HCT116 (cell line): Measurements from ENCODE around the gene NTN4. TPM values are rescaled to one million over a fixed set of nuclear protein-coding genes. Genes with fewer than 3 reads are reported as not detected.

Experiments
- ATAC-seq: fragments of 200-7000 bp; cut with Tn5 transposase; 2 replicates; pipeline ENCODE4 v1.9.1; 2020; ENCODE audit warnings: mild to moderate bottlenecking, moderate library complexity
- BruUV-seq: library from RNA; stranded (reverse); fragments of 400-500 nt; replicated peaks from 2 replicates; lab custom pipeline; 2021; lab: Mats Ljungman, UMichigan
- CTCF ChIA-PET: fragments of 300-600 bp; sonication (Branson Sonifier 250); formaldehyde crosslinking; loops from one replicate; lab custom pipeline; 2021; ENCODE audit warnings: antibody characterized with exemption; lab: Charles Lee
- POLR2A ChIA-PET: fragments of 300-600, 350-600 bp; sonication (Branson Sonifier 250); formaldehyde crosslinking; loops from one replicate; lab custom pipeline; 2021; ENCODE audit warnings: antibody characterized with exemption; lab: Charles Lee
- RAD21 ChIA-PET, 2 experiments: fragments of 300-600 bp; sonication (Branson Sonifier 250); formaldehyde crosslinking; loops; one replicate each; lab custom pipeline; 2023; ENCODE audit warnings: low total read pairs in 2 of 2; ENCODE audit not compliant: uncharacterized antibody in 2 of 2, unreplicated experiment in 2 of 2, low non-redundant PET in 1 of 2; lab: Charles Lee
- DNase-seq: peaks from one replicate; pipeline ENCODE4 v3.0.0-alpha.2; 2010; ENCODE audit warnings: low read depth, low spot score
- H2AFZ ChIP-seq: fragments of 200-600 bp; shearing (Covaris generic), sonication (generic); 2 replicates; pipeline ENCODE4 v1.6.1; 2017; ENCODE audit warnings: low read depth, mixed run types, mixed read lengths, antibody characterized with exemption, low read length; ENCODE audit not compliant: poor library complexity, severe bottlenecking
- H3K27ac ChIP-seq: 2 replicates; pipeline ENCODE4 v1.5.1; 2012; ENCODE audit warnings: low read depth, low read length
- H3K27me3 ChIP-seq: fragments of 200-600 bp; sonication (generic); 2 replicates; pipeline ENCODE4 v1.6.1; 2016; ENCODE audit warnings: mixed run types, low read length, mixed read lengths; ENCODE audit not compliant: insufficient read depth
- H3K36me3 ChIP-seq, 2 experiments: fragments of 200-500 bp in 1 of 2; fragments of 200-600 bp in 1 of 2; sonication (Bioruptor generic) in 1 of 2; sonication (generic) in 1 of 2; 2 replicates each; pipeline versions ENCODE4 v1.5.1 to v1.6.1; 2014 to 2016; ENCODE audit warnings: low read length in 2 of 2, inconsistent platforms in 1 of 2, mixed read lengths in 1 of 2, mixed run types in 1 of 2; ENCODE audit not compliant: insufficient read depth in 2 of 2, control insufficient read depth in 1 of 2
- H3K4me1 ChIP-seq, 2 experiments: fragments of 200-600 bp in 1 of 2; sonication (generic) in 1 of 2; 2 replicates each; pipeline versions ENCODE4 v1.5.1 to v1.6.1; 2012 to 2017; ENCODE audit warnings: low read length in 2 of 2, inconsistent platforms in 1 of 2, mild to moderate bottlenecking in 1 of 2, mixed read lengths in 1 of 2, mixed run types in 1 of 2, moderate library complexity in 1 of 2; ENCODE audit not compliant: insufficient read depth in 2 of 2, control insufficient read depth in 1 of 2
- H3K4me2 ChIP-seq: fragments of 200-600 bp; sonication (generic); 2 replicates; pipeline ENCODE4 v1.6.1; 2017; ENCODE audit warnings: mixed run types, low read length, mixed read lengths
- H3K4me3 ChIP-seq, 2 experiments: fragments of 200-600 bp in 1 of 2; sonication (generic) in 1 of 2; replicated peaks in 1 of 2; 2 replicates each; pipeline ENCODE4 v1.5.1; 2011 to 2016; ENCODE audit warnings: low read length in 2 of 2, control low read depth in 1 of 2, low read depth in 1 of 2, mild to moderate bottlenecking in 1 of 2, mixed read lengths in 1 of 2, mixed run types in 1 of 2
- H3K79me2 ChIP-seq: fragments of 200-600 bp; sonication (generic); 2 replicates; pipeline ENCODE4 v1.6.1; 2017; ENCODE audit warnings: mild to moderate bottlenecking, mixed run types, low read length, moderate library complexity, mixed read lengths; ENCODE audit not compliant: insufficient read depth
- H3K9ac ChIP-seq: fragments of 200-600 bp; sonication (generic); 2 replicates; pipeline ENCODE4 v1.6.1; 2016; ENCODE audit warnings: low read length, mixed read lengths
- H3K9me2 ChIP-seq: fragments of 200-600 bp; sonication (generic), shearing (Covaris generic); 2 replicates; pipeline ENCODE4 v1.6.1; 2017; ENCODE audit warnings: mixed run types, mild to moderate bottlenecking, moderate library complexity; ENCODE audit not compliant: insufficient read depth
- H3K9me3 ChIP-seq, 2 experiments: fragments of 200-500 bp in 1 of 2; fragments of 200-600 bp in 1 of 2; sonication (Bioruptor generic) in 1 of 2; sonication (generic) in 1 of 2; 2 replicates each; pipeline ENCODE4 v1.6.1; 2014 to 2017; ENCODE audit warnings: low read length in 2 of 2, mixed read lengths in 2 of 2, inconsistent platforms in 1 of 2, low read depth in 1 of 2, mild to moderate bottlenecking in 1 of 2, mixed run types in 1 of 2, moderate library complexity in 1 of 2; ENCODE audit not compliant: control insufficient read depth in 1 of 2, insufficient read depth in 1 of 2
- H4K20me1 ChIP-seq: fragments of 200-600 bp; sonication (generic), shearing (Covaris generic); 2 replicates; pipeline ENCODE4 v1.6.1; 2017; ENCODE audit warnings: mixed run types, mild to moderate bottlenecking, moderate library complexity; ENCODE audit not compliant: insufficient read depth
- ELF1 ChIP-seq: IDR thresholded peaks from 2 replicates; pipeline ENCODE4 v1.6.1; 2012; ENCODE audit warnings: low read depth, borderline replicate concordance
- EZH2 ChIP-seq: fragments of 200-600 bp; sonication (generic); IDR thresholded peaks from 2 replicates; pipeline ENCODE4 v1.6.1; 2017; ENCODE audit warnings: antibody characterized with exemption, mixed run types
- JUND ChIP-seq: IDR thresholded peaks from 2 replicates; pipeline ENCODE4 v1.6.1; 2012
- POLR2A ChIP-seq: IDR thresholded peaks from 2 replicates; pipeline ENCODE4 v1.7.0; 2011; ENCODE audit warnings: borderline replicate concordance; ENCODE audit not compliant: insufficient read depth, insufficient read length; ENCODE audit errors: extremely low read depth
- POLR2AphosphoS5 ChIP-seq: IDR thresholded peaks from 2 replicates; pipeline ENCODE4 v1.6.1; 2011; ENCODE audit warnings: mild to moderate bottlenecking, low read depth, low read length, moderate library complexity
- SP1 ChIP-seq: IDR thresholded peaks from 2 replicates; pipeline ENCODE4 v1.6.1; 2012; ENCODE audit warnings: low read depth
- TCF7L2 ChIP-seq: IDR thresholded peaks from 2 replicates; pipeline ENCODE4 v1.7.0; 2011; ENCODE audit warnings: borderline replicate concordance, inconsistent platforms; ENCODE audit not compliant: insufficient read depth, insufficient read length; ENCODE audit errors: extremely low read depth
- ZFX ChIP-seq: fragments of 450-650 bp; IDR thresholded peaks from 2 replicates; pipeline ENCODE4 v1.6.1; 2017
- ZNF274 ChIP-seq: fragments of 200-500 bp; sonication (Bioruptor generic); IDR thresholded peaks from 2 replicates; pipeline ENCODE4 v1.6.1; 2014; ENCODE audit warnings: mild to moderate bottlenecking, low read depth, low read length, inconsistent platforms
- intact Hi-C: fragments of 100-400 bp; cut with micrococcal nuclease; formaldehyde crosslinking; loops from 2 replicates; pipeline ENCODE4 v1.10.0; 2022
- total RNA-seq: library from RNA; stranded (reverse); gene quantifications from one replicate; pipeline ENCODE4 v1.2.1, GENCODE V29; 2021; ENCODE audit not compliant: unreplicated experiment
- TF ChIP-seq, protein P1 (sequence below), 3 experiments: fragments of 200-600 bp in 1 of 3; sonication (generic) in 1 of 3; IDR thresholded peaks in 2 of 3; conservative IDR thresholded peaks in 1 of 3; 2 replicates each; pipeline ENCODE4 v1.5.1; 2012 to 2017; ENCODE audit warnings: low read depth in 2 of 3, low read length in 2 of 3, antibody characterized with exemption in 1 of 3, borderline replicate concordance in 1 of 3, control low read depth in 1 of 3, mild to moderate bottlenecking in 1 of 3, mixed read lengths in 1 of 3, mixed run types in 1 of 3, moderate library complexity in 1 of 3; ENCODE audit not compliant: insufficient read depth in 1 of 3
- TF ChIP-seq, protein P2 (sequence below): IDR thresholded peaks from 2 replicates; pipeline ENCODE4 v1.6.1; 2012

Gene NTN4
- total RNA-seq, 1 experiment from 2014 or later, result 4.3 TPM

DNA sequence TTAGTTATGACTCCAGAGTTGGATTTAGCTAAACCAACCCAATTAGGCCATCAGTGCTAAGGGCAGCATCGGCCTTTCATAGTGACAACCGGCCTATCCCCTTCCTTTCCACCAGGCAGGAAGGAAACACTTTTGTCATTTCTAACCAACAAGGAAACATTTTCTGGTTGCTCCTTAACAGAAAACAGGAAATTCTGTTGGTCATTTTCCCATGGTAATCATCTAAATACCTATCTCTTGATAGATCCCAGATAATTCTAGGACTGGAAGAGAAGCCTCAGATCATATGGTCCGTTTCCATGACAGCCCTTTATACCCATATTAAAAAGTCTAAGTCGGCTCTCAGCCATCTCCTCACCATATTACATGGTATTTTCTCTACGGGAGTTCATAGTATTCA, 160.1 kb downstream of the NTN4 start:
- Histone ChIP-seq H3K9me2 (no peaks in the 10 kb centered on the region), H3K4me1 (peaks cover 8 to 29% of the 10 kb centered on the region in 2 experiments), H3K4me3 (no peak overlapping the region), H3K79me2 (no peaks in the 10 kb centered on the region), H3K36me3 (no peaks in the 10 kb centered on the region), H3K27me3 (no peaks in the 10 kb centered on the region), H3K9ac (no peak overlapping the region), H3K27ac (no peak overlapping the region), H3K9me3 (no peaks in the 10 kb centered on the region), H3K4me2 (no peak overlapping the region), H4K20me1 (no peaks in the 10 kb centered on the region), H2AFZ (no peak overlapping the region)
- ATAC-seq (no peak), DNase-seq (no peak)
- TF ChIP-seq EZH2 (no peak), ELF1 (no peak), SP1 (no peak), POLR2A (no peak), JUND (no peak), TCF7L2 (no peak), ZFX (no peak), ZNF274 (no peak), POLR2AphosphoS5 (no peak)
- TF ChIP-seq, protein P1, sequence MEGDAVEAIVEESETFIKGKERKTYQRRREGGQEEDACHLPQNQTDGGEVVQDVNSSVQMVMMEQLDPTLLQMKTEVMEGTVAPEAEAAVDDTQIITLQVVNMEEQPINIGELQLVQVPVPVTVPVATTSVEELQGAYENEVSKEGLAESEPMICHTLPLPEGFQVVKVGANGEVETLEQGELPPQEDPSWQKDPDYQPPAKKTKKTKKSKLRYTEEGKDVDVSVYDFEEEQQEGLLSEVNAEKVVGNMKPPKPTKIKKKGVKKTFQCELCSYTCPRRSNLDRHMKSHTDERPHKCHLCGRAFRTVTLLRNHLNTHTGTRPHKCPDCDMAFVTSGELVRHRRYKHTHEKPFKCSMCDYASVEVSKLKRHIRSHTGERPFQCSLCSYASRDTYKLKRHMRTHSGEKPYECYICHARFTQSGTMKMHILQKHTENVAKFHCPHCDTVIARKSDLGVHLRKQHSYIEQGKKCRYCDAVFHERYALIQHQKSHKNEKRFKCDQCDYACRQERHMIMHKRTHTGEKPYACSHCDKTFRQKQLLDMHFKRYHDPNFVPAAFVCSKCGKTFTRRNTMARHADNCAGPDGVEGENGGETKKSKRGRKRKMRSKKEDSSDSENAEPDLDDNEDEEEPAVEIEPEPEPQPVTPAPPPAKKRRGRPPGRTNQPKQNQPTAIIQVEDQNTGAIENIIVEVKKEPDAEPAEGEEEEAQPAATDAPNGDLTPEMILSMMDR (IDR thresholded peaks at IDR 0.05 in 2 of 3, conservative IDR thresholded peaks at IDR 0.05 in 1 of 3; ENCODE audit: borderline replicate concordance in 1 of 3, insufficient read depth in 1 of 3, low read depth in 2 of 3, low read length in 2 of 3), result no peak
- TF ChIP-seq, protein P2, sequence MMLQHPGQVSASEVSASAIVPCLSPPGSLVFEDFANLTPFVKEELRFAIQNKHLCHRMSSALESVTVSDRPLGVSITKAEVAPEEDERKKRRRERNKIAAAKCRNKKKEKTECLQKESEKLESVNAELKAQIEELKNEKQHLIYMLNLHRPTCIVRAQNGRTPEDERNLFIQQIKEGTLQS, result no peak
- intact Hi-C loops, result no loop called here
- POLR2A ChIA-PET, result no interaction called here
- CTCF ChIA-PET, result no interaction called here
- BruUV-seq, result no TSS peak
- RAD21 ChIA-PET, result no interaction called here
